C4-2B (cell line): Measurements from ENCODE around the gene ZP3.

Experiments
- CTCF ChIP-seq: fragments of 450-650 bp; conservative IDR thresholded peaks from 2 replicates; pipeline ENCODE4 v1.5.1; 2017; ENCODE audit warnings: mild to moderate bottlenecking
- ZFX ChIP-seq: fragments of 450-650 bp; IDR thresholded peaks from 2 replicates; pipeline ENCODE4 v1.6.1; 2017

GRCh38 chr7:76411626-76412025, 13.1 kb upstream of the ZP3 start:
- no peak for TF ChIP-seq CTCF
- TF ChIP-seq ZFX = no peak
